ENCODE results near the gene KIF3B. TPM values are rescaled to one million over a fixed set of nuclear protein-coding genes. Genes with fewer than 3 reads are reported as not detected.
"Not testable (repeated sequence)": the region's sequence is repeated elsewhere in the genome, so short reads cannot be mapped to it uniquely, and the experiment has no call there.

KIF3B gene
- total RNA-seq, 2 donors from 2014 or later: 13.4 to 14.4 TPM

DNA sequence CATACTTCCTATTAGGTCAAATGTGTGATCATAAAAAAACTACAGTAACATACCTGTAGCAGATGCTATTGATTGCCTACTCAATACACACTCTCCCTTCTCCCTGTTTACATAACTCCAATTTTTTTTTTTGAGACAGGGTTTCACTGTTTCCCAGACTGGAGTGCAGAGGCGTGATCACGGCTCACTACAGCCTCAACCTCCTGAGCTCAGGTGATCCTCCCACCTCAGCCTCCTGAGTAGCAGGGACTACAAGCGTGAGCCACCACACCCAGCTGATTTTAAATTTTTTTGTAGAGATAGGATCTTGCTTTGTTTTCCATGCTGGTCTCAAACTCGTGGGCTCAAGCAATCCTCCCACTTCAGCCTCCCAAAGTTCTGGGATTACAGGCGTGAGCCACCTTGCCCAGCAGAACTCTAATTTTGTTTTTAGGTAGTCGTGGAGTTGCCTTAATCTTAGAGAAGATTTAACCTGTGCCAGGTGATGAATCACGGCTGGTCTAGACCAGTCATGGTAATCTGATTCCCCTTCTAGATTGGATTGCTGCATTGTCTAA is 14.0 kb upstream of the KIF3B start:
- DNase-seq (no peak), ATAC-seq (no peak)
- Mint-ChIP-seq H3K27ac (no peak overlapping the region), H3K36me3 (ENCODE audit: low read depth) (no peaks in the 10 kb centered on the region), H3K27me3 (no peaks in the 10 kb centered on the region), H3K4me1 (no peaks in the 10 kb centered on the region), H3K4me3 (no peak overlapping the region)
- H3K9me3 ChIP-seq (ENCODE audit: control insufficient read depth, low read length, poor library complexity, severe bottlenecking): no peaks in the 10 kb centered on the region

DNA sequence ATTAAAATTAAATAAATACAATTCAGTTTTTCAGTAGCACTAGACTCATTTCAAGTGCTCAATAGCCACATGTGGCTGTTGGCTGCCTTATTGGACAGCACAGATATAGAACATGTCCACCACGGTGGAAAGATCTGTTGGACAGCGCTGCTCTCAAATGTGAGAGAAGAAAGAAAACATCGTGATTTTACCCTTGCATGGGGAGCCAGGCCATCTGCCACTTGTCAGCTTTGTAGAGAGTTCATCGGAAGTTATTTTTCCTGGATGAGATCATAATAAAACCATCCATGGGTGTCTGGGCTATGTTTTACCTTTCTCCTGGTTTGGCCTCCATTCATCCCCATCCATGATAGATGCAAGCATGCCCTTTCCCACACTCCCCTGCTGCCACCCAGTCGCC is 5.8 kb upstream of the KIF3B start:
- H3K27me3 Mint-ChIP-seq: no peaks in the 10 kb centered on the region
- peaks cover 2% of the 10 kb centered on the region for H3K4me1 Mint-ChIP-seq
- no peak for ATAC-seq
- H3K9me3 ChIP-seq (ENCODE audit: control insufficient read depth, low read length, poor library complexity, severe bottlenecking): no peaks in the 10 kb centered on the region
- H3K36me3 Mint-ChIP-seq (ENCODE audit: low read depth): peaks cover 4% of the 10 kb centered on the region
- H3K27ac Mint-ChIP-seq: no peak overlapping the region
- no peak for DNase-seq
- no peak overlapping the region for H3K4me3 Mint-ChIP-seq

DNA sequence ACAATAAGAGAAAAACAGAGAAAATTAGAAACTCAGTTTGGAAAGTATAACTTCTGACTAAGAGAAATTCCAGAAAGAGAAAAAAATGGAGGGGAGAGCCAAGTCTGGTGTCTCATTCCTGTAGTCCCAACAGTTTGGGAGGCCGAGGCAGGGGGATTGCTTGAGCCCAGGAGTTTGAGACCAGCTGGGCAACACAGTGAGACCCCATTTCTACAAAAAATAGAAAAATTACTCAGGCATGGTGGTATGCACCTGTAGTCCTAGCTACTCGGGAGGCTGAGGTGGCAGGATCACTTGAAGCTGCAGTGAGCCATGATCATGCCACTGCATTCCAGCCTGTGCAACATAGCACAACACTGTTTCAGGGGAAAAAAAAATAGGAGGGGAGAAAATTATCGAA is 3.1 kb upstream of the KIF3B start:
- peaks cover 17% of the 10 kb centered on the region for H3K4me1 Mint-ChIP-seq
- no peak for ATAC-seq
- no peak overlapping the region for H3K27ac Mint-ChIP-seq
- peaks cover 4% of the 10 kb centered on the region for H3K36me3 Mint-ChIP-seq (ENCODE audit: low read depth)
- no peaks in the 10 kb centered on the region for H3K27me3 Mint-ChIP-seq
- H3K9me3 ChIP-seq (ENCODE audit: control insufficient read depth, low read length, poor library complexity, severe bottlenecking): no peaks in the 10 kb centered on the region
- H3K4me3 Mint-ChIP-seq: no peak overlapping the region
- no peak for DNase-seq

DNA sequence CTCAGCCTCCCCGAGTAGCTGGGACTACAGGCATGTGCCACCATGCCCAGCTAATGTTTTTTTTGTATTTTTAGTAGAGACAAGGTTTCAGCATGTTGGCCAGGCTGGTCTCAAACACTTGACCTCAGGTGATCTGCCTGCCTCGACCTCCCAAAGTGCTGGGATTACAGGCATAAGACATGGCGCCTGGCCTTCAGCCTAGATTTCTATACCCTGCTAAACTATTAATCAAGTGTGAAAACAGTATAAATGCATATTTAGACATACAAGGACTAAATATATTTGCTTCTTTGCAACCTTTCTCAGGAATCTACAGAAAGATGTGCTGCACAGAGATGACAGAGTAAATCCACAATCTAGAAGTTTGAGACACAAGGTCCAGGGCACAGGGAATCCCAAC is 2.3 kb upstream of the KIF3B start:
- not testable (repeated sequence) for H3K9me3 ChIP-seq (ENCODE audit: control insufficient read depth, low read length, poor library complexity, severe bottlenecking); H3K36me3 Mint-ChIP-seq (ENCODE audit: low read depth); DNase-seq; H3K27me3 Mint-ChIP-seq; H3K27ac Mint-ChIP-seq; ATAC-seq; H3K4me3 Mint-ChIP-seq
- peaks cover 17% of the 10 kb centered on the region for H3K4me1 Mint-ChIP-seq

DNA sequence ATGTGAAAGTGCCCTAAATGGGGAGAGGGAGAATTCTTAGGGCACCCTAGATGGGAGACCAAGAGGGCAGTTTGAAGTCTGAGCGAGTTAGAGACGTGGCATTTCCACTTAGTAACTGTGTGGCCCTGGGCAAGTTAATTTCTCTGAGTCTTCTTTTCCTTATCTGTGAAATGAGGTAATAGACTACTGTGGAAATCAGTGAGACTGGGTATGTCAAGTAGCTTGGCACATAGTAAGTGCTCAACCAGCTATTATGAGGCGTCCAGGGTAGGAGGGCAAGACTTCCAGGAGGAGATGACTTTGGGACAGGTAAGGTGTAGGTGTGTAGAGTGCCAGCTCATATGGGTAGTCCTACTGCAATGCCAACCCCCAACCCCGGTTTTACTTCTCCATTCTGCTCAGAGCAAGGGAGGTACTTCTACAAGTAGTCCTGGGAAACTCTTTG is 770 bp downstream of the KIF3B start:
- ATAC-seq: peak; percentile 32
- peaks cover 26% of the 10 kb centered on the region for H3K4me1 Mint-ChIP-seq
- no peaks in the 10 kb centered on the region for H3K9me3 ChIP-seq (ENCODE audit: control insufficient read depth, low read length, poor library complexity, severe bottlenecking)
- H3K36me3 Mint-ChIP-seq (ENCODE audit: low read depth): peaks cover 10% of the 10 kb centered on the region
- peak overlapping the region; percentile 92 for H3K4me3 Mint-ChIP-seq
- H3K27me3 Mint-ChIP-seq: no peaks in the 10 kb centered on the region
- no peak for DNase-seq
- peak overlapping the region; percentile 90 for H3K27ac Mint-ChIP-seq

DNA sequence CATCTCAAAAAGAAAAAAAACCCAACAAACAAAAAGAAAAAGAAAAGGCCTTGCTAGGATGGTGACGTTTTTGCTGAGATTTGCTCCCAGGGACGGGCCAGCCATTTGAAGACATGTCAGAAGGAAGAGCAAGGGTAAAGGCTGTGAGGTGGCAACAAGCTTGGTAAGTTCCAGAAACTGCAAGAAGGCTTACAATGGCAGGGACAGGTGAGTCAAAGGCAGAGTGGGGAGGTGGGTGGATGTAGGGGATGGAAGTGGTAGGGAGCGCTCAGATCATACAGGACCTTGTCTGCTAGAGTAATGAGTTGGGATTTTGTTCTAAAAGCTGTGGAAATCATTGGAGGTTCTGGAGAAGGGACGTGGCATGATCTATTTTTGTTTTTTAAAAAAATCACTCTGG is 4.3 kb downstream of the KIF3B start:
- no peak overlapping the region for H3K4me3 Mint-ChIP-seq
- no peaks in the 10 kb centered on the region for H3K9me3 ChIP-seq (ENCODE audit: control insufficient read depth, low read length, poor library complexity, severe bottlenecking)
- H3K27me3 Mint-ChIP-seq: no peaks in the 10 kb centered on the region
- peak overlapping the region; percentile 64 for H3K27ac Mint-ChIP-seq
- ATAC-seq (no peak), DNase-seq (no peak)
- H3K36me3 Mint-ChIP-seq (ENCODE audit: low read depth): peaks cover 7% of the 10 kb centered on the region
- H3K4me1 Mint-ChIP-seq: peaks cover 50% of the 10 kb centered on the region

DNA sequence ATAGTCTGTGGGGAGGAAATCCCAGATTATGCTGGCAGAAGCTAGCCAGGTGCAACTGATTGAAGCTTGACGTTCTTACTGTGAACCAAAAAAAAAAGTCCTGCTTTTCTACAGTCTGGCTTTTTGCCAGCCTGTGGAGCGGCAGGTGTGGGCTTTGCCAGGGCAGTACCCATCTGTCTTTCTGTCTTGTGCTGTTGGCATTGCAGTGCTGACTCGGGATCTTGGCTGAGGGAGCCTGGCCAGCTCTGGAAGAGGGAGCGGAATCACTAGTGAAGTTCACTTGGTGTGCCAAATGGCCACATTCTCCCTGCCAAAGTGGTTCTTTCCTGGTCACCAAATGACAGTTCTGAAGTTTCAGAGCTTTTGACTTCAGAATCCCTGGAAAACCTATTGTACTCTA is 5.0 kb downstream of the KIF3B start:
- peak overlapping the region; percentile 64 for H3K27ac Mint-ChIP-seq
- ATAC-seq: no peak

DNA sequence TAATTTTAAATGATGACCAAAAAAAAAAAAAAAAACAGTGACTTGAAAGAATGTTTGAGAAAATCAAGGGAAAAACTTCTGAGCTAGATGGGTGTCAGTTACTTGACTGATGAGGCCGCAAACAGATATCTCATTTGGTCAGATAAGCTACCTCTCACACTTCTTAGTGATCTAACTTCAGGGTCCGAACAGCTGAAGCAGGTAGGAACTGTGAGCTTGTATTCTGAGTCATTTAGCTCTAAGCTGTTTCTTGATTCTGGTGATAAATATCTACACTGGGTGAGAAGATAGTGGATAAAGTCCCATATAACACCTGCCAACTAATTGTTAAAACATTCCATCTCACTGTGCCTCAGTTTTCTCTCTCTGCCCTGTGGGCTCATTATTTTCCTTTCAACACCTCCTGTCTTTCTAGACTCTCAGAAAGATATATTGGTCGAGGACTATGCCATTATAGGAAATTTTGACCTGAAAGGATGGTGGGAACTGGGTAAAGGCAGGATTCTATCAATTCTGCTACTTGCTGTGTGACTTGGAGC is 7.7 kb downstream of the KIF3B start:
- H3K9me3 ChIP-seq (ENCODE audit: control insufficient read depth, low read length, poor library complexity, severe bottlenecking): no peaks in the 10 kb centered on the region
- DNase-seq (no peak), ATAC-seq (peak; percentile 33)
- Mint-ChIP-seq H3K4me1 (peaks cover 37% of the 10 kb centered on the region), H3K27me3 (no peaks in the 10 kb centered on the region), H3K36me3 (ENCODE audit: low read depth) (peaks cover 7% of the 10 kb centered on the region), H3K4me3 (peak overlapping the region; percentile 89), H3K27ac (peak overlapping the region; percentile 92)

More for the DNA sequence above, 5.0 kb downstream of the KIF3B start:
- Mint-ChIP-seq H3K4me3 (no peak overlapping the region), H3K27me3 (no peaks in the 10 kb centered on the region), H3K36me3 (ENCODE audit: low read depth) (peaks cover 7% of the 10 kb centered on the region), H3K4me1 (peaks cover 45% of the 10 kb centered on the region)
- no peaks in the 10 kb centered on the region for H3K9me3 ChIP-seq (ENCODE audit: control insufficient read depth, low read length, poor library complexity, severe bottlenecking)
- DNase-seq: no peak

DNA sequence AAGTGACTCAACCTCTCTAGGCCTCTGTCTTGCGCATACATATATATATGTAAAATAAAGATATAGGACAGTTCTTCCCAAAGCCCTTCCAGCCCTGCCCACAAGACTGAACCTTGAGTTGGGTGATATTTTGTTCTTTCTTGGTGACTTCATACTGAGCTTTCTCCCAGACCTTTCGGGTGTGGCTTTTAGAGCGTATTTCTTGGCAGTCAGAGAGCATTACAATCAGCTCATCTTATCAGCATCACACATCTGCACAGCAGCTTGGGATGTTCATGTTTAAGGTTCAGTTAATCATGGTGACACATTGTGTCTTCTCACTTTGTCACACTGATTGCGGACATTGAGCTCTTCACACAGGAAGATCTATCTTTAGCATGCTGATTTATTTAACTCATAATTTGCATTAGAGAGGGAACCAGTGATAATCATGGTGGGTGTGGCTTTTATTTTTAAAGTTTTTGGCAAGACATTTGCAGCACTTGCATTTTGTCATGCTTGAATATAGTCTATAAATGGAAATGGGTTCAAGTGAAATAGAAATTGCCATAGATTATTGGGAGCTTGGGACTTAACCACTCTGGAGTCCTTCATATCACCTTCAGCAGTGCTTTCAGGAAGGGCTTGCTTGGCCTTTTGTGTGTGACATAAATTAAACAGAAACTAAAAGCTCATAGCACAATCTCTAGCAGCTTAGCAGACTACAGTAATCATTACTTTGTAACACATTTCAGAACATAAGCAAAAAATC is 8.3 kb downstream of the KIF3B start:
- H3K27ac Mint-ChIP-seq: peak overlapping the region; percentile 92
- H3K9me3 ChIP-seq (ENCODE audit: control insufficient read depth, low read length, poor library complexity, severe bottlenecking): no peaks in the 10 kb centered on the region
- peak; percentile 72 for ATAC-seq
- H3K4me3 Mint-ChIP-seq: peak overlapping the region; percentile 89
- peaks cover 7% of the 10 kb centered on the region for H3K36me3 Mint-ChIP-seq (ENCODE audit: low read depth)
- H3K4me1 Mint-ChIP-seq: peaks cover 38% of the 10 kb centered on the region
- H3K27me3 Mint-ChIP-seq: no peaks in the 10 kb centered on the region
- no peak for DNase-seq

DNA sequence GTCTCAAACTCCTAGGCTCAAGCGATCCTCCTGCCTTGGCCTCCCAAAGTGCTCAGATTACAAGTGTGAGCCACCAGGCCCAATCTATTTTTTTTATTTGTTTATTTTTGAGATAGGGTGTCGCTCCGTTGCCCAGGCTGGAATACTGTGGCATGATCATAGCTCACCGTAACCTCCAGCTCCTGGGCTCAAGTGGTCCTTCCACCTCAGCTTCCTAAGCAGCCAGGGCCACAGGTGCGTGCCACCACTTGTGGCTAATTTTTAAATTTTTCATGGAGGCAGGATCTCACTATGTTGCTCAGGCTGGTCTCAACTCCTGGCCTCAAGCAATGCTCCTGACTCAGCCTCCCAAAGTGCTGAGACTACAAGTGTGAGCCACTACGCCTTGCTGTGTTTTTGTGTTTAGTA is 9.8 kb downstream of the KIF3B start:
- ATAC-seq (no peak), DNase-seq (no peak)
- Mint-ChIP-seq H3K27ac (peak overlapping the region; percentile 32), H3K4me3 (no peak overlapping the region), H3K36me3 (ENCODE audit: low read depth) (peaks cover 2% of the 10 kb centered on the region), H3K4me1 (peaks cover 28% of the 10 kb centered on the region), H3K27me3 (no peaks in the 10 kb centered on the region)
- H3K9me3 ChIP-seq (ENCODE audit: control insufficient read depth, low read length, poor library complexity, severe bottlenecking): no peaks in the 10 kb centered on the region

DNA sequence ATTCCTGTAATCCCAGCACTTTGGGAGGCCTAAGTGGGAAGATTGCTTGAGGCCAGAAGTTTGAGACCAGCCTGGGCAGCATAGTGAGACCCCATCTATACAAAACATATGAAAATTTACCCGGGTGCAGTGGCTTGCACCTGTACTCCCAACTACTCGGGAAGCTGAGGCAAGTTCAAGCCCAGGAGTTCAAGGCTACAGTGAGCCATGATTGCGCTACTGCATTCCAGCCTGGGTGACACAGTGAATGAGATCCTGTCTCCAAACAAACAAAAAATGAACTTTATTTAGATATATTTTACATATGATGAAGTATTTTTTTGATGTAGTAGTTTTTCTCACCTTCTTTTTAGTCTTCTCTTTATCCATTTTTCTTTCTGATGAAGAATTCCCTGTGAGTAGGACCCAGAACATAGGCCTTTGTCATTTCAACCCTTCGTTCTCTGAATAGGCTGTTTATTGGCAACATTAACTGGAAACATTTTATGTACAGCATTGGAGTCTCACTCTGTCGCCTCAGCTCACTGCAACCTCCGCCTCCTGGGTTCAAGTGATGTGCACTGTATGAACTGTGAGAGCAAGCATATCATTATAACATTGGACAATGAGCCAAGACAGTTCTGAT is 10.9 kb downstream of the KIF3B start:
- DNase-seq (no peak), ATAC-seq (no peak)
- Mint-ChIP-seq H3K27me3 (no peaks in the 10 kb centered on the region), H3K27ac (peak overlapping the region; percentile 19), H3K4me3 (no peak overlapping the region), H3K36me3 (ENCODE audit: low read depth) (peaks cover 2% of the 10 kb centered on the region), H3K4me1 (peaks cover 32% of the 10 kb centered on the region)
- H3K9me3 ChIP-seq (ENCODE audit: control insufficient read depth, low read length, poor library complexity, severe bottlenecking): no peaks in the 10 kb centered on the region

DNA sequence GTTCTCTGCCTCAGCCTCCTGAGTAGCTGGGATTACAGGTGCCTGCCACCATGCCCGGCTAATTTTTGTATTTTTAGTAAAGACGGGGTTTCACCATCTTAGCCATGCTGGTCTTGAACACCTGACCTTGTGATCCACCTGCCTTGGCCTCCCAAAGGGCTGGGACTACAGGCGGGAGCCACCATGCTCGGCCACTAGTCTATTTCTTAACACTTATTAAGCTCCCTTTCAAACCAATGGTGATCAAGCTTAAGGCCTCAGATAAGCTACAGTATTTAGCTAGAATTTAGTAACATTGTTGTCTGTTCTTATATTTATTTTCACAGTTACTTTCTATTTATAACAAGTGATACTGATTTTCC is 11.8 kb downstream of the KIF3B start:
- H3K36me3 Mint-ChIP-seq (ENCODE audit: low read depth); H3K9me3 ChIP-seq (ENCODE audit: control insufficient read depth, low read length, poor library complexity, severe bottlenecking); H3K4me3 Mint-ChIP-seq; ATAC-seq; H3K27me3 Mint-ChIP-seq; DNase-seq: not testable (repeated sequence)
- H3K27ac Mint-ChIP-seq: peak overlapping the region; percentile 19
- H3K4me1 Mint-ChIP-seq: peaks cover 31% of the 10 kb centered on the region

DNA sequence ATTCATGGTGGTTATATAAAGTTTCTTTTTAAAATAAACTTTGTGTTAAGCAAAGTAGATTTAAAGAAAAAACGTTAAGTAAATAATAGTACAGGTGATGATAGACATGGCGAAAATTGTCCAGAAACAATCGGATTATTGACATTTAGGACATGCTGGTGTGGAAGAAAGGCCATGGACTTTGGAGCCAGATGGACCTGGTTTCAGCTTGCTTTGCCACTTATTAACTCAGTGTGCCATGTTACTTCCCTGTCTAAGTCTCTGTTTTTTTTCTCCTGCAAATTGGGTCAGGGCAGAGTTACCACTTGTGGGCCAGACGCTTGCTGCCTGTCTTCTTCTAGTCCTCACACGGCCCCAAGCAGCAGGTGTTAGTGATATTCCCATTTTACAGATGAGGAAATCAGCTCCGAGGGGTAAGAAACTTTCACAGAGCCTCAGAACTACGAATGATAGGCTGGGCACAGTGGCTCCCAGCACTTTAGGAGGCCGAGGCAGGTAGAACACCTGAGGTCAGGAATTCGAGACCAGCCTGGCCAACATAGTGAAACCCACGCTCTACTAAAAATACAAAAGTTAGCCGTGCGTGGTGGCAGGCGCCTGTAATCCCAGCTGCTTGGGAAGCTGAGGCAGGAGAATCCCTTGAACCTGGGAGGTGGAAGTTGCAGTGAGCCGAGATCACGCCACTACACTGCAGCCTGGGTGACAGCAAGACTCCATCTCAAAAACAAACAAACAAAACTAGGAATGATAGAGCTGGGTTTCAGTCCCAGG is 12.4 kb downstream of the KIF3B start:
- peak overlapping the region; percentile 19 for H3K27ac Mint-ChIP-seq
- ATAC-seq: no peak

More for the DNA sequence above, 12.4 kb downstream of the KIF3B start:
- peaks cover 25% of the 10 kb centered on the region for H3K4me1 Mint-ChIP-seq
- no peaks in the 10 kb centered on the region for H3K36me3 Mint-ChIP-seq (ENCODE audit: low read depth)
- no peaks in the 10 kb centered on the region for H3K27me3 Mint-ChIP-seq
- no peaks in the 10 kb centered on the region for H3K9me3 ChIP-seq (ENCODE audit: control insufficient read depth, low read length, poor library complexity, severe bottlenecking)
- DNase-seq: no peak
- H3K4me3 Mint-ChIP-seq: no peak overlapping the region
